Mucosa of stomach (tissue), 1 donor: ENCODE measurements around the gene TOB1.
A peak's percentile ranks its signal among the peaks of the same experiment; 100 is the strongest.

Source experiments
- H3K27me3 ChIP-seq: one replicate; pipeline ENCODE4 v1.7.0; 2013; ENCODE audit warnings: mild to moderate bottlenecking, low read length; ENCODE audit not compliant: control insufficient read depth, insufficient read depth
- H3K36me3 ChIP-seq: one replicate; pipeline ENCODE4 v1.7.0; 2013; ENCODE audit warnings: low read length; ENCODE audit not compliant: control insufficient read depth, insufficient read depth
- H3K4me1 ChIP-seq: one replicate; pipeline ENCODE4 v1.7.0; 2013; ENCODE audit warnings: mild to moderate bottlenecking, low read length; ENCODE audit not compliant: control insufficient read depth, insufficient read depth
- H3K4me3 ChIP-seq: one replicate; pipeline ENCODE4 v1.7.0; 2013; ENCODE audit warnings: low read length
- H3K9ac ChIP-seq: one replicate; pipeline ENCODE4 v1.7.0; 2013; ENCODE audit warnings: mild to moderate bottlenecking, low read length, moderate library complexity
- H3K9me3 ChIP-seq: one replicate; pipeline ENCODE4 v1.7.0; 2013; ENCODE audit warnings: mild to moderate bottlenecking, low read length, moderate library complexity; ENCODE audit not compliant: control insufficient read depth
- donor health status: Pancreatic carcinoma.

TOB1 gene

DNA sequence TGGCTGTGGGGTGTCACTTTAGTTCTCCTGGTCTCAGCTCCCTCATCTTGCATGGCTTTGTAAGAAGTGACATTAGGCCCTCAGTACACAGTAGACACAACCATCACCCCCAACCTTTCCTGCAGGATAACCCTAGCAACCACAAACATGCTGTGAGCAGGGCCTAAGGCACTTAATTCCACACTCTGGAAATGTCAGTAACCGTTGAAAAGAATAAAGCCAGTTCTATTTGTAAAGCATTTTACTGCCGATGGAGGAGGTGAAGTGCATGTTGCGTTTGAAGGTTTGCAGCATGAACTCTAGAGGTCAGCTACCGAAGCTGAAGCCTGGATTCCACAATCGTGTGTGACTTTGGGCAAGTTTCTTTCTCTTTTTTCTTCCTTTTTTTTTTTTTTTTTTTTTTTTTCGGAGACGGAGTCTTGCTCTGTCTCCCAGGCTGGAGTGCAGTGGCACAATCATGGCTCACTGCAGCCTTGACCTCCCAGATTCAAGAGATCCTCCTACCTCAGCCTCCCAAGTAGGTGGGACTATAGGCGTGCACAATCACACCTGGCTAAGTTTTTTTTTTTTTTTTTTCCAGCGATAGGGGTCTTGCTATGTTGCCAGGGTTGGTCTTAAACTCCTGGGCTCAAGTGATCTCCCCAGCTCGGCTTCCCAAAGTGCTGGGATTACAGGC lies 26.1 kb upstream of the TOB1 start:
- Histone ChIP-seq H3K4me3 (no peak overlapping the region), H3K9me3 (no peaks in the 10 kb centered on the region), H3K4me1 (peaks cover 56% of the 10 kb centered on the region), H3K27me3 (no peaks in the 10 kb centered on the region), H3K9ac (no peak overlapping the region), H3K36me3 (no peaks in the 10 kb centered on the region)

DNA sequence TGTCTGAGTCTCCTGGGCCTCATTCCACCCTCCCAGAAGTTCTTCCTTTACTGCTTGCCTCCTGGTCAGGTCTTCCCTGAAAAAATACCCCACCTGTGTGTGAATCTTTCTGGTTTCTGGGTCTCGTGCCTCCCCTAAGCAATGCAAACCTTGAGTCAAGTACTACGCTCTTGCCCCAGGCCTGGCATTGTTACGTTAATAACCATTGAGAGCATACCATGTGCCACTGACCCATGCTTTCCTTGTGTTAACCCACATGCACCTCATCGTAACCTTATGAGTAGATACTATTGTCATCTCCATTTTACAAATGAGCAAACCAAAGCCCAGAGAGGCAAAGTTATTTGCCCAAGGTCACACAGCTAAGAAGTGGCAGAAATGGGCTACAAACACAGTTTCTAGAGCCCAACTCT lies 25.4 kb upstream of the TOB1 start:
- H3K4me3 ChIP-seq: no peak overlapping the region
- no peaks in the 10 kb centered on the region for H3K27me3 ChIP-seq
- no peaks in the 10 kb centered on the region for H3K36me3 ChIP-seq
- H3K4me1 ChIP-seq: peaks cover 57% of the 10 kb centered on the region
- H3K9me3 ChIP-seq: no peaks in the 10 kb centered on the region
- peak overlapping the region; percentile 81 for H3K9ac ChIP-seq

DNA sequence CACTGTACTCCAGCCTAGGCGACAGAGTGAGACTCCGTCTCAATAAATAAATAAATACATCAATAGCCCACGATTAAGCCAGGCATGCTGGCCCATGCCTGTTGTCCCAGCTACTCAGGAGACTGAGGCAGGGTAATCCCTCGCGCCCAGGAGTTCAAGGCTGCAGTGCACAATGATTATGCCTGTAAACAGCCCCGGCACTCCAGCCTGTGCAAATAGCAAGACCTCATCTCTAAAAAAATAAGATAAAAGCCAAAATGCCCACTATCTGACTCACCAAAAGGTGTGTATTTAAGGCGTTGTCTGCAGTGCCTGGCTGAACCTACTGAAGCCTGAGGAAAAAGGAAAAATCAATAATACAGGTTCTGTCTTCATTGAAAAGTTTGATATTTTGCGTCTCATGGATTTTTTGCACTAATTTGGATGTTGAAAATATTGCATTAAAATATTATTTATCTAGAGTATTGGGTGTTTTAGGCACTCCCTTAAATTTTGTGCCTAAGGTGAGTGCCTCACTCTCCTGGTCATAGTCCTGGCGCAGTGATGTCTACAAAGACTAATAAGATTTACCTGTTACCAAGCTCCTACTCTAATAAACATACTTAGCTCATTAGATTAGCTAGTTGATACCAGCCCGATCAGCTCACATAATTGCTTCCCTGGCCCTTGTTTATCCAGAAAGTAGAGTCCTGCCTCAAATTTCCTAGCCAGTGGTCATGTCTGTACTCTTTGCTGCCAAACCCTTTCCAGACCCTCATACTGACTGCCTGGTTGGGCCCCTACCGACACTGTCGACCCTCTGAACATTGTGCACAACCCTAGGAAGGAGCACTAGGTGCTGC lies 24.7 kb upstream of the TOB1 start:
- Histone ChIP-seq H3K9ac (peak overlapping the region; percentile 81), H3K9me3 (no peaks in the 10 kb centered on the region), H3K4me1 (peaks cover 58% of the 10 kb centered on the region), H3K27me3 (no peaks in the 10 kb centered on the region), H3K4me3 (no peak overlapping the region), H3K36me3 (no peaks in the 10 kb centered on the region)

DNA sequence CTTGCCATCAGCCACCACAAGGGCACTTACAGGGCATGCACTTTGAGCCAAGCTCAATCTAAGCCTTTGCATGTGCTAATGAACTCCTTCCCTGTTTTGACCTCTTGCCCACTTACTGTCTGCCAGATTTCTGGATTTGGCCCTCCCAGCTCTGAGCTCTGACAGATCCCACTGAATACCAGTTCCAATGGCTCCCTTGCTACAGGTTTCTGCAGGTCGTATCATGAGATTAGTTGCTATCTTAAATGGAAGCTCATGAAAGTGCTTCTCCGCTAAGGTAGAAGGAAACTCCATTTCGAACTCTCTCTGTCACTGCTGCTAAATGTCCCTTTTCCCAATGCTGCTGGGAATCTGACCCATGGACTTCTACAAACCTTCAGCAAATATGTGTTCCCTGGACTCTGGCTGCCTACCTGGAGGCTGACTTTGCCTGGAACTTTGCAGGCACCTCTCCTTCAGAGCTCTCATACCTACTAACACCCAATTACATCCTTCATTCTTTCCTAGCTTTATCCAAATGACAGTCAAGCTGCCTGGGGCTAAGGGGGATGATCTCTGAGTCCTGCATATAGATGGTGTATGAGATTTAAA lies 23.5 kb upstream of the TOB1 start:
- H3K36me3 ChIP-seq: no peaks in the 10 kb centered on the region
- H3K9me3 ChIP-seq: no peaks in the 10 kb centered on the region
- no peak overlapping the region for H3K4me3 ChIP-seq
- H3K9ac ChIP-seq: no peak overlapping the region
- H3K4me1 ChIP-seq: peaks cover 68% of the 10 kb centered on the region
- no peaks in the 10 kb centered on the region for H3K27me3 ChIP-seq

DNA sequence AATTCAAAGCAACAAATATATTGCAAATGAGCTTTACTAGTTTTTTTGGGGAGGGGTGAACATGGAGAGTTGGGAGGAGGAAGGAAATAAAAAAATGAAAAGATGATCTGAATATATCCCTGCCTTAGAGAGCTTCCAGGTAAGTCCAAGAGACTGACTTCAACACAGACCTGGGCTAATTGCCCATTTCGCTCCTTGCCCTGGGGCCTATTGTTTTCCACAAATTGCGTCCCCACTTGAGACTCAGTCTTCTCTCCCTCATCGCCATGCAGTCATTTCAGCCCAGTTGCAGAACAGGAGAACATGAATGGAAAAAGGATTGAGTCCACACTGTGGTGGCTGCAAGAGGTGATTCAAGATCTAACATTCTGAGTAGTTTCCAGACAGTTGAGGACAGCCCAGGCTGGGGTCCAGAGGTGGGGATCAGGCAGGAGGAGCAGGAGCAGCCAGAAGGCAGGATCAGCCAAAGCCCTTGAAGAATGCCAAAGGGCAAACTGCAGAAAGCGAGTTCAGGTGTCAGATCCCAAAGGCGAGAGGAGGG lies 21.6 kb upstream of the TOB1 start:
- H3K27me3 ChIP-seq: no peaks in the 10 kb centered on the region
- no peaks in the 10 kb centered on the region for H3K9me3 ChIP-seq
- H3K4me1 ChIP-seq: peaks cover 67% of the 10 kb centered on the region
- H3K36me3 ChIP-seq: no peaks in the 10 kb centered on the region
- no peak overlapping the region for H3K9ac ChIP-seq
- H3K4me3 ChIP-seq: no peak overlapping the region

DNA sequence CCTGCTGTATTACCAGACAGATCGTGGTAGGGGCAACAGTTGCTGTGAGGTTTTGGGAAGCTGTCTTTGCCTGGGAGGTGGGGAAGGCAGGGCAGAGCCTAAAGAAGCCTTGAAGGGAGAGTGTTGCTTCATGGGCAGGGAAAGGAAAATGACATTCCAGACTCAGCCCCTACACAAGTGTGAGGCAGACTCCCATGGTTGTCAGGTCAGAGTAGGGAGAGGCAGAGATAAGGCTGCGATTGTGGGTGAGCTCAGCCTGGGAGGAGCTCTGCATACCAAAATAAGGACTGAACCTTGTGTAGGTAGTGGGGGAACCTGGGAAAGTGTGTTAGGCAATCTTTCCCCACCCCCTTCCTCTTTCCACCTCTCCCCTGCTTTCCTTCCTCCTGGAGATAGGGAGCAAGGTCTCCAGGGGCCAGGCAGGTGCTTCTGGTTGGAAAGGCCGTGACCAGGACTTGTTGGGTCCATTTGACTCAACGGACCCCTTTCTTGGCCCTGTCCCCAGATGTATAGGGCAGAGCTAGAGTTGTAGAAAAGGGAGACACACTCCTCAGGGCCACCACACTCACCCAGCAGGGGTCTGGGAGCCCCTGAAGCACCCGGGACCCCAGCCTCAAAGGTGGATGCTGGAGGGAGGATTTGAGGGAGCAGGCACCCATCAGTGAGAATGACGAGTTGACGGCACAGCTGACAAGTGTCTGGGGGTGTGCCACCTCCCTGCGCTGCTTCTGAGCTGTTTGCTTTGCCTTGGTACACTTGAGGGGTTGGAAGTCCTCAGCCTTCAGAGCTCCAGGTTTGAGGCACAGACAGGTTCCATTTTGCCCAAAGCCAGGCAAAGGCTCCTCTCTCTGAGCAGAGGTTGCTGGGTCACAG lies 18.5 kb upstream of the TOB1 start:
- no peaks in the 10 kb centered on the region for H3K27me3 ChIP-seq
- H3K9ac ChIP-seq: peak overlapping the region; percentile 75
- H3K4me1 ChIP-seq: peaks cover 42% of the 10 kb centered on the region
- H3K9me3 ChIP-seq: no peaks in the 10 kb centered on the region
- no peak overlapping the region for H3K4me3 ChIP-seq
- H3K36me3 ChIP-seq: no peaks in the 10 kb centered on the region

DNA sequence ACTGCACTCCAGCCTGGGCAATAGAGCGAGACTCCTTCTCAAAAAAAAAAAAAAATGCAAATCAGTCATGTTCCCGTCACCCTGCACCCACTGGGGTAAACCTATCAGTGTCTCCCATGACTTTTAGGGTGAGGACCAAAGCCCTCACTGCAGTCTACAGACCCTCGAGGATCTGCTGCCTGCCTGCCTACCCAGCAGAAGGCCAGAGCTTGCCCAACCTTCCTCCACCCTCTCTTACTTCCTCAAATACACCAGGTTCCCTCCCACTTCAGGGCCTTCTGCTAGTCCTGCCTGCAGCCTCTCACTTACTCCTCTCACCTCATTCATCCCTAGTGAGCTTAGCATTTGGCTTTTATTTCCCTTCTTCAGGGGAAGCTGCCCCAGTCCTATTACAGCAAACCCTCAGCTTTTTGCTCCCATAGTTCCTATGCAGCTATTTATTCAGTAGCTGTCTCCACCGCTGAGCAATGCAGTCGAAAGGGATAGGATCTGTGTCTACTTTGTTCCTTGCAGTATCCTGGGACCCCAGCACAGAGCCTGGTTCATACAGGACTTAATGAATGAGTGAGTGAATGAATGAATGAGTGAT lies 17.8 kb upstream of the TOB1 start:
- Histone ChIP-seq H3K9me3 (no peaks in the 10 kb centered on the region), H3K36me3 (no peaks in the 10 kb centered on the region), H3K9ac (peak overlapping the region; percentile 75), H3K27me3 (no peaks in the 10 kb centered on the region), H3K4me1 (peaks cover 35% of the 10 kb centered on the region), H3K4me3 (no peak overlapping the region)

DNA sequence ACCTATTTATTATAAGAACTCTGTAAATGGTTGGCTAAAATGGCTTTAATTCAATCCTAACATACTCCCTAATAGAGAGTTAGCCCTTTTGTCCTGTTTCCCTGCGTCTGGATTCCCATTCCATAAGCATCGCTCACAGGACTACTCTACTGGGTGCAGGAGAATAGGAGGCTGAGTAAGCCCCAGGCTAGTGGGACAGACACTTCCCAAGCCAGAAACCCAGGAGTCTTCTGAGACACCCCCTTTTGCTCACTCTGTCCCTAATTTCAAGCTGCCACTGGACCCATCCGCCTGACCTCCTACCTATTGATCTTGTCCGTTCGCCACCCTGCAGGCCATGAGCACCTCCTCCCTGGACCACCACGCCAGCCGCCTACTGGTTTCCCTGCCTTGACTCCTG lies 16.7 kb upstream of the TOB1 start:
- Histone ChIP-seq H3K4me3 (no peak overlapping the region), H3K9me3 (no peaks in the 10 kb centered on the region), H3K9ac (no peak overlapping the region), H3K27me3 (no peaks in the 10 kb centered on the region), H3K4me1 (peaks cover 31% of the 10 kb centered on the region), H3K36me3 (no peaks in the 10 kb centered on the region)

DNA sequence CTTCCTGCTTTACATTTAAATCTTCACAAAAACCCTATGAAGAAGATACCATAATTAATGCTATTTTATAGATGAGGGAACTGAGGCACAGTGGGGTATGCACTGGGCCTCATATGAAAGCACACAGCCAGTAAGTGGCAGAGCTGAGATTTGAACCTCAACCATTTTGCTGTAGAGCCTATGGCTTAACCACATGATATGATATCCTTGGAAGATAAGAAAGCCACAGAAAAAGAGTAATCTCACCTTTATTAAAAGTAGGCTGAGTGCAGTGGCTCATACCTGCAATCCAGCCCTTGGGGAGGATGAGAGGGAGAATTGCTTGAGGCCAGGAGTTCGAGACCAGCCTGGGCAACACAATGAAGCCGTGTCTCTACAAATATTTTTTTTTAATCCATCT lies 15.0 kb upstream of the TOB1 start:
- Histone ChIP-seq H3K9ac (no peak overlapping the region), H3K27me3 (no peaks in the 10 kb centered on the region), H3K4me1 (peaks cover 19% of the 10 kb centered on the region), H3K9me3 (no peaks in the 10 kb centered on the region), H3K4me3 (no peak overlapping the region), H3K36me3 (no peaks in the 10 kb centered on the region)

DNA sequence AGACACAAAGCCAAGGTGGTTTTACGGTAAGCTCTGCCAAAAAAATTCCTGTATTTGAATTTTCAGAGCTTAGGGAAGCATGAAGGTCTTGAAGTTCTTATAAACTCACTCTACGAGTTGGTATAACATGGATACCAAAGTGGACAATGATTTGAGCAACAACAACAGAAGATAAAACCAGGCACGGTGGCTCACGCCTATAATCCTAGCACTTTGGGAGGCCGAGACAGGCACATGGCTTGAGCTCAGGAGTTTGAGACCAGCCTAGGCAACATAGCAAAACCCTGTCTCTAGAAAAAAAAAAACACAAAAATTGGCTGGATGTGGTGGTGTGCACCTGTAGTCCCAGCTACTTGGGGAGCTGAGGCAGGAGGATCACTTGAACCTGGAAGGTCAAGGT lies 12.9 kb upstream of the TOB1 start:
- no peak overlapping the region for H3K9ac ChIP-seq
- H3K9me3 ChIP-seq: no peaks in the 10 kb centered on the region
- H3K36me3 ChIP-seq: no peaks in the 10 kb centered on the region
- no peaks in the 10 kb centered on the region for H3K27me3 ChIP-seq
- peaks cover 6% of the 10 kb centered on the region for H3K4me1 ChIP-seq
- H3K4me3 ChIP-seq: no peak overlapping the region

DNA sequence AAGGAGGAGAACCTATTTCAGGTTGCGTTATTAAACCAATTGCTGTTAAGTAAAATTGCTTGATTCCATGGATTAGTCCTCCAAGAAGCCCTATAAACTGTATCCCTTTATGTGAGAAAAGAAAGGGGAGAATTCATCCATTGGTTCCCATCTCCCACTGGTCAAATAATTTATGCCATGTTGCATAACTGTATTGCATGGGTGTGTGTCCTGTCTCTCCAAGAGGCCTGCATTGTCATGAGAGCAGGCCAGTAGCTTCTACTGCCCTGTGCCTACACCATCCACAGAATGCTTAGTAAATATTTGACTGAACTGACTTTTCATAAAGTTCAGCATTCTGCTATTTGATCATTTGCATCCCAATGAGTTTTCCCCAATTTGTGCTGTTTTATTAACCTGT lies 11.7 kb upstream of the TOB1 start:
- Histone ChIP-seq H3K9ac (no peak overlapping the region), H3K4me1 (no peaks in the 10 kb centered on the region), H3K27me3 (no peaks in the 10 kb centered on the region), H3K4me3 (no peak overlapping the region), H3K9me3 (no peaks in the 10 kb centered on the region), H3K36me3 (no peaks in the 10 kb centered on the region)
